GM21717 (cell line): ENCODE data around the gene TBC1D22A.

Source experiments
- ATAC-seq: cut with Tn5 transposase; IDR thresholded peaks from one replicate; pipeline ENCODE4 v1.9.1; 2021; ENCODE audit warnings: mild to moderate bottlenecking, moderate library complexity; ENCODE audit not compliant: unreplicated experiment

The TBC1D22A gene

GRCh38 chr22:47021371-47022074 lies 259.1 kb downstream of the TBC1D22A start:
- no peak for ATAC-seq

- no peak for ATAC-seq
Observed at GRCh38 chr22:47022075-47022473, 259.6 kb downstream of the TBC1D22A start.

GRCh38 chr22:47022475-47022874 lies 260.0 kb downstream of the TBC1D22A start:
- ATAC-seq, result no peak

DNA sequence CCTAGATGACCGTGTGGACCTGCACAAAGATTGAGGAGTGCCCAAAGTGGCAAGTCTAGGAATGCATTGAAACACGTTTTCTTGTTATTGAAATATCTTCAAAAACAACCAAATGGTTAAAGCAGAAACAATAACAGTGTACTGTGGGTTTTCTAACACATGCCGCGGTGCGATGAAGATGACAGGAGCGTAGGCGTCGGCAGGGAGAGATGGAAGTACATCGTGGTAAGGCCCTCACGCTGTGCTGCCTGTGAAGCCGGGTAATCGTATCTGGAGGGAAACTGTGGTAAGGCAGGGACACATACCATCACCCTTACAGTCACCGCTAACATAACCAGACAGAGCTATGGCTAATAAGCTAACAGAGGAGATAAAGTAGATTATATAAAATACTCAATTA lies 261.4 kb downstream of the TBC1D22A start:
- no peak for ATAC-seq

DNA sequence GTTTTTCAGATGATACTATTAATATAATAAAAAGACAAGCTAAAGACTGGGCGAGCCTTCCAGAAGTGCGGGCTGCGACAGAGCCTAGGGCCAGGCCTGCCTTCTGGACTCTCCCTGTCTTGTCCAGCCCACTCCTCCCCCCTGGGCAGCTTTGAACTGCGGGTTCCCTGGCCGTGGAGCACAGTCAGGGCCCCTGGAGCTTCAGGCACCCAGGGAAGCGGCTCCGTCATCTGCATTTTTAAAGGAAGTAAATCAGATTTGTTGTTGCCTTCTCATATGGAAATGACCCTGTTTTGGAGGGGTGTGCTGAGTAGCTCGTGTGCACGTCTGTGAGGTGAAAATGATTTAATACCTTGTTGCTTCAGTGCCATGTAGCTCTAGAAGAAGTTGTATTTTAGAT lies 265.3 kb downstream of the TBC1D22A start:
- ATAC-seq, result no peak

DNA sequence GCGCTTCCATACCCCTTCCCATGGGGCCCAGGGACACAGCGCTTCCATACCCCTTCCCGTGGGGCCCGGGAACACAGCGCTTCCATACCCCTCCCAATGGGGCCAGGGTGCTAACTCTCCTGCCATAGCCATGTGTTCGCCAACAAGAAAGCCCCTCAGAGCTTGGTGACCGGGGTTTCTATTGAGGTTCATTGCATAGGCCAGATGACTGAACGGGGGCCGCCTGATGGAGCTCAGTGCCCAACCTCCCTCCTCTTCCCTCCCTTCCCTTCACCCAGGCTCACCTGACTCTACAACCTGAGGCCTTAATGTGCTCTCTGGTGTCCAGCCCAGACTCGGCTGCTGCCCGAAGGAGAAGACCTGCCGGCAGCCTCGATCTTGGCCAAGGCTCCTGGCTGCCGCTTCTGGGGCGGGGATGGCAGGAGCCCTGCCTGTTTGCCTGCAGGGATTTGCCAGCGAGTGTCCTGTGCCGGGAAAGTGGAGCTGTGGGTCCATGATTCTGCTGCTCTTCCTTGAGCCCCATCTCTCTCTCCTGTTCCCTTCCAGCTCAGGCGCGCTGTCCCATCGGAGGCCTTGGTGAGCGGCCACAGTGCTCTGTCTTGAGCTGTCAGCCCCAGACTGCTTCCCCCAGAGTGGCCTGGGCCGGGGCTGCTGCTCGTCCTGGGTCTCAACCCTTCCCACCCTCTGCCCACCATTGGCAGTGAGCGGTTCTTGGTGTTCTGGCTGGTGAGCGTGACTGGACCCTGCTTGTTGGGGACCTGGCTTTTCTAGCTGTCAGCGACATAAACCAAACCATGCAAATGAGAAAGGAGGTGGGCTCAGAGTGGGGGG lies 267.0 kb downstream of the TBC1D22A start:
- no peak for ATAC-seq

- ATAC-seq, result no peak
Observed at GRCh38 chr22:47030143-47030661, 267.8 kb downstream of the TBC1D22A start.

GRCh38 chr22:47030881-47031627 lies 268.6 kb downstream of the TBC1D22A start:
- ATAC-seq, result no peak

DNA sequence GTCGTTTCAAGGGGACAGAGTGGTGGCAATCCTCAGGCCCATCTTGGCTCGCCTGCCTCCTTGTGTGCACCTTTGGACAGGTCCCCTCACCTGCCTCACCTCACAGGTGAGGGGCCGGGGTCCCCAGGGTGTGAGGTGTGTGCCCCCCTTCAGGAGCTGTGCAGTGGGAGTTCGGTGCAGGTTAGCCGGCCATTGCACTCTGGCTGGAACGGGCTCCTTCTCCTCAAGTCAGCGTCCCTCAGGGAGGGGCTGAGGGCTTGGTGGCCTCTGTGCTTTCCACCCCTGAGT lies 269.1 kb downstream of the TBC1D22A start:
- ATAC-seq, result no peak

DNA sequence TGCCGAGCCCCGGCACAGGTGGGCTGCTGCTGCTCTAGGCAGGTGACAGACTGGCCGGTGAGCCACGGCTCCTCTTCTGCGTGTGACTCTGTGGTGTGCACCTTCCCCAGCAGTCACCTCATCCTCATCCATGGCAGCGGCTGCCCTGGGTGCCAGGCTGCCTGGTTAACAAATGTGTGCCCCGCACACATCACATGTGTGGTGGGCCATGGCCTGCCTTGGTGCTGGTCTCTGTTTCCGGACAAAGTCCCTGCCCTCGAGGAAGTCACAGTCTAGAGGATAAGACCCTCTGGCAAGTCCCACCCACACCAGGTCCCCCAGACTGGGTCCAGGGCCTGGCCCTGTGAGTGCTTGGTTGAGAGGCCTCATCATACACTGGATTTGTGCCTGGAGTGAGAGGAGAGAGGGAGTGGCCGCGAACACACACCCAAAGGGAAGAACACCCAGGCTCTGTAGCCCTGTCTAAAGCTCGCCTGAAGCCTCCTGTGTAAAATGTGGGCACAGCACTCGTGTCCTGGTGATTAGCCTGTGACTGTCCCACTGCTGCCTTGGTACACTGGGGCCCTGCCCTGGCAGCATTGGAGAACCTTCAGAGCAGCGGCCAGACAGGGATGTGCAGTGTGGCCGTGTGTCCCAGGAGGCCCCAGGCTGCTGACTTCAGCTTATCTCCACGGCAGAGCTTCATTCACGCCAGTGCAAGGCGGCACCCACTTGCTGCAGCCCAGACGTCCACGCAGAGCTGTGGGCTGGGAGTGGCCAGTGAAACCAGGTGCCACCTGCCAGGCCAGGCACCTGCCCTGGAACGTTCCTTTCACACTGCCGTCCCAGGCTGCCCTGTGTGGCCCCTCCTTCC lies 269.9 kb downstream of the TBC1D22A start:
- ATAC-seq, result no peak

DNA sequence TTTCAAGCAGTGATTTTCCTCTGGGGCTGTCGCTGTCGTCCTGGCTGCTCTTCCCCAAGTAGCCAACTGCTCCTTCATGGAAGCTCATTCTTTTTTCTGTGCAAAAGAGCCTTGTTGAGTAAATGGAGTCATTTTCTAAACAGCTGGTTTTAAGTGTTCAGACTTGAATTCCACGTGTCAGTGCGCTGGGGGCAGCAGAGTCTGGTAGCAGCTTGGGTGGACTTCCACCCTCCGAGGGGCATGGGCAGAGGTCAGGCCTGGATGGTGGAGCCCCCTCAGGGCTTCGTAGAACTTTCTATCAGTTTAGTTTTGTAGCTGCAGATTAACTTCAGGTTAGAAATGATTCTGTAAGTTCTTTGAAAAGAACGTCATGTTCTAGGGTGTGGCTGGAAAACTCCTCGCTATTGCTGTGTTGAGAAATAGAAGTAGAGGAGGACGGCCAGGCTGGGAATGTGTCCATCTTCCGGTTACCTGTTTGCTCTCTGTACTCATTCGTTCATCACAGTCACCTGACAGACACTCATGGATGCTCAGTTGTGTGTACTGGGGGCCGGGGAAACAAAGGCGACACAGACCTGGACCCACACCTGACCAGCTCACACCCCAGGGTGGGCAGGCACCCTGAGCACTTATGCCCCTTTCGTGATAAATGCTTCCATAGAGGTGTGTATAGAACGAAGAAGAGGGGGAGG lies 270.7 kb downstream of the TBC1D22A start:
- no peak for ATAC-seq

DNA sequence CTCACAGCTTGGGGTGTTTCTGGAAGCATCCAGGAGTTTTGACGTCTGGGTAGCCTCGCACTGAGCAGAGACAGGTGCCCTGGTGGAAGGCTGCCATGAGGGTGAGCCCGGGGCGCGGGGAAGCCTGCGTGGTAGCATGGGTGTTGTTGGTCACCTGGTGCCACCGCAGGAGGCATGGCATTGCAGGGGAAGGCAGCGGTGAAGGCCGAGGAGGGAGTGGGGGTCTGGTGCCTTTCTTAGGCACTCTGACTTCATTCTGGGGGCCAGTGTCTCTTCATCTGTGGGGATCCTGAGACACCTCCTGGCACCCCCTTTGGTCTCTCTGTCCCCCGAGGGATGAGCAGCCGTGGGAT lies 271.2 kb downstream of the TBC1D22A start:
- ATAC-seq, result no peak

GRCh38 chr22:47034076-47034808 lies 271.8 kb downstream of the TBC1D22A start:
- ATAC-seq, result no peak

DNA sequence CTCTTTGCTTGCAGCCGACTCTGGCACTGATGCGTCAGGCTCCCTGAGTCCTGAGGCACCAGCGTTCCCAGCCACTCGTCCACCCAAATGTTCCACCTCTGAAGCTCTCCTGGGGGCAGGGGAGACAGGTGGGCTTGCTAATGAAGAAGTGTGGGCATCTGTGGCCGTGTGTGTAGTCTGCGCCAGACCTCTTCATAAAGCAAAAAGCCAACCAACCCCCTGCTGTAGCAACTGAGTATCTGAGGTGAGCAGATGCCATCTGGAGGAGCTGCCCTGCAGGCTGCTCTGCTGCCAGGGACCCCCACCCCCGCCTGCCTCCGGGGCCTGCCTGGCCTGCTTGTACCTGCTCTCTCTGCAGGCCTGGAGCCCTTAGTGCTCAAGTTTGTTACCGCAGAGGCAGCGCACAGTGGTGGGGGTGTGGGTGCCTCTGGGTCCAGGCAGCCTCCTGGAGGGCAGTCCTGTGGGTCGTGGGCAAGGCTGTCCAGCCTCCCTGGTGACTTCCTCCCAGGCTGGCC lies 272.5 kb downstream of the TBC1D22A start:
- ATAC-seq, result no peak

- ATAC-seq, result no peak
Observed at GRCh38 chr22:47035425-47035881, 273.0 kb downstream of the TBC1D22A start.

DNA sequence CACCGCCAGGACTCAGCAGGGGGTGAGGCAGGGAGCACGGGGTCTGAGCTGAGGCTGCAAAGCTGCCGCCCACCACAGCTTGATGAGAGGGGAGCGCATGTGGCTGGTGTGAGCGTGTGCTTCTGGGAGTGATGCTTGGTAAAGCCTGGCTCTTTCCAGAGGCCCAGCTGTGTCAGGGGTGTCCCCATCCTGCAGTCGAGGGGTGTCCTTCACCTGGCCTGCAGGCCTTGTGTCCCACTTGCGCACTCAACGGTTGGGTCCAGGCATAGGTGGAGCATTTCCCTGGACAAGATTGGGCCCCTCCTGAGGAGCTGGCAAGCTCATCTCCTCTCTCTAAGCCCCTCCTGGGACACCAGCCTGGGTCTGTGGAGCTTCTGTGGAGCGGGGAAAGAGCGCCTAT lies 273.9 kb downstream of the TBC1D22A start:
- ATAC-seq, result no peak

DNA sequence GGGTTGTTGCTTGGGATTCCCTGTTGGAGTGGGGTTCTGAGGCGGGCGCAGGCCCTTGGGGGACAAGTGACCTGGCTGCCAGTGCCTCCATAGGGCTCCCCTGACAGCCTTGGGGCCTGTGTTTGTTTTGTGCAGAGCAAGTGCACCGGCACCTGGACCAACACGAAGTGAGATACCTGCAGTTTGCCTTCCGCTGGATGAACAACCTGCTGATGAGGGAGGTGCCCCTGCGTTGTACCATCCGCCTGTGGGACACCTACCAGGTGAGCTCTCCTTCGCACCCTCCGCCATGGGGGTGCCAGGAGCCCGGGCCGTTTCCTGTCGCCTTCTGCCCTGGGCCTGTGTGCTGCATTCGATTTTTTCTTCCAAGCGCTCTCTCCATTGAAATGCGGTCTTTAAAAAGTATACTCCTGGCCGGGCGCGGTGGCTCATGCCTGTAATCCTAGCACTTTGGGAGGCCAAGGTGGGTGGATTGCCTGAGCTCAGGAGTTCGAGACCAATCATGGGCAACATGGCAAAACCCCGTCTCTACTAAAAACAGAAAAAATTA lies 274.6 kb downstream of the TBC1D22A start:
- ATAC-seq, result no peak

- no peak for ATAC-seq
Observed at GRCh38 chr22:47038206-47038835, 275.9 kb downstream of the TBC1D22A start.
